H1 (cell line): Measurements from ENCODE around the gene UBQLN1. TPM values are rescaled to one million over a fixed set of nuclear protein-coding genes. Genes with fewer than 3 reads are reported as not detected.

Source experiments
- CTCF ChIA-PET: fragments of 300-600 bp; sonication (Branson Sonifier 250); formaldehyde crosslinking; loops from one replicate; lab custom pipeline; 2021; ENCODE audit not compliant: partially characterized antibody; lab: Charles Lee
- POLR2A ChIA-PET: fragments of 300-600 bp; sonication (Branson Sonifier 250); formaldehyde crosslinking; loops from one replicate; lab custom pipeline; 2021; ENCODE audit warnings: inconsistent platforms; ENCODE audit not compliant: partially characterized antibody; lab: Charles Lee
- DNase-seq, 2 experiments: peaks; one replicate each; pipeline versions ENCODE4 v3.0.0 to v3.0.0-alpha.2; 2010 to 2022; ENCODE audit warnings: low spot score in 2 of 2, low read depth in 1 of 2, mixed read lengths in 1 of 2
- FAIRE-seq: peaks from 2 replicates; lab custom pipeline; 2011; peaks lifted over from hg19 to GRCh38; lab: Jason Lieb, UNC
- H2AFZ ChIP-seq: 2 replicates; pipeline ENCODE4 v1.8.1; 2012; ENCODE audit warnings: low read length, inconsistent platforms
- H2AK5ac ChIP-seq: 2 replicates; pipeline ENCODE4 v1.6.1; 2013; ENCODE audit warnings: low read depth, low read length
- H2BK120ac ChIP-seq: replicated peaks from 2 replicates; pipeline ENCODE3; 2013; ENCODE audit warnings: low read depth, low read length, inconsistent platforms
- H2BK12ac ChIP-seq: 2 replicates; pipeline ENCODE4 v1.6.1; 2013; ENCODE audit warnings: low read depth, low read length
- H2BK15ac ChIP-seq: 2 replicates; pipeline ENCODE4 v1.6.1; 2013; ENCODE audit warnings: low read length
- H2BK20ac ChIP-seq: 2 replicates; pipeline ENCODE4 v1.6.1; 2013; ENCODE audit warnings: low read length
- H2BK5ac ChIP-seq: 2 replicates; pipeline ENCODE4 v1.6.1; 2013; ENCODE audit warnings: low read depth, low read length
- H3K14ac ChIP-seq: 2 replicates; pipeline ENCODE4 v1.6.1; 2013; ENCODE audit warnings: inconsistent platforms; ENCODE audit not compliant: insufficient read length
- H3K18ac ChIP-seq: 2 replicates; pipeline ENCODE4 v1.6.1; 2013; ENCODE audit warnings: low read length; ENCODE audit errors: extremely low read depth
- H3K23ac ChIP-seq: 2 replicates; pipeline ENCODE4 v1.6.1; 2013; ENCODE audit warnings: inconsistent platforms; ENCODE audit not compliant: insufficient read length
- H3K23me2 ChIP-seq: 2 replicates; pipeline ENCODE4 v1.6.1; 2013; ENCODE audit warnings: low read depth, low read length
- H3K27ac ChIP-seq: 2 replicates; pipeline ENCODE4 v1.6.1; 2011; ENCODE audit warnings: low read depth, low read length, inconsistent platforms
- H3K27me3 ChIP-seq, 4 experiments: replicated peaks in 1 of 4; 1 replicate in 1 of 4; 2 replicates in 3 of 4; pipeline versions ENCODE4 v1.6.1 to v1.8.1; 2011 to 2013; ENCODE audit warnings: low read length in 3 of 4, mild to moderate bottlenecking in 3 of 4, inconsistent platforms in 2 of 4, mixed read lengths in 2 of 4, moderate library complexity in 1 of 4; ENCODE audit not compliant: control insufficient read depth in 3 of 4, insufficient read depth in 3 of 4; ENCODE audit errors: extremely low read depth in 1 of 4
- H3K36me3 ChIP-seq, 4 experiments: 2 replicates each; pipeline versions ENCODE4 v1.6.1 to v1.8.1; 2011 to 2013; ENCODE audit warnings: mild to moderate bottlenecking in 4 of 4, low read length in 3 of 4, moderate library complexity in 2 of 4, control low read depth in 1 of 4, inconsistent platforms in 1 of 4; ENCODE audit not compliant: insufficient read depth in 4 of 4, control insufficient read depth in 2 of 4
- H3K4ac ChIP-seq: replicated peaks from 2 replicates; pipeline ENCODE3; 2013; ENCODE audit warnings: low read length, low read depth, mixed read lengths, inconsistent platforms; ENCODE audit not compliant: insufficient read length
- H3K4me1 ChIP-seq, 4 experiments: replicated peaks in 1 of 4; 1 replicate in 1 of 4; 2 replicates in 3 of 4; pipeline versions ENCODE4 v1.6.1 to v1.8.1; 2011 to 2013; ENCODE audit warnings: low read length in 3 of 4, inconsistent platforms in 2 of 4, mixed read lengths in 1 of 4; ENCODE audit not compliant: insufficient read depth in 4 of 4, control insufficient read depth in 3 of 4
- H3K4me2 ChIP-seq, 2 experiments: 2 replicates each; pipeline versions ENCODE4 v1.6.1 to v1.8.1; 2011 to 2013; ENCODE audit warnings: low read depth in 2 of 2, low read length in 2 of 2, control low read depth in 1 of 2, inconsistent platforms in 1 of 2, mild to moderate bottlenecking in 1 of 2; ENCODE audit not compliant: insufficient read depth in 1 of 2
- H3K4me3 ChIP-seq, 4 experiments: fragments of 200-600, 300-600 bp in 1 of 4; sonication (generic), shearing (Covaris generic), sonication (Bioruptor Twin) in 1 of 4; 2 replicates each; pipeline versions ENCODE4 v1.5.1 to v1.8.1; 2011 to 2016; ENCODE audit warnings: low read length in 4 of 4, low read depth in 3 of 4, control low read depth in 2 of 4, inconsistent platforms in 2 of 4, mild to moderate bottlenecking in 2 of 4, mixed read lengths in 1 of 4, moderate library complexity in 1 of 4; ENCODE audit not compliant: insufficient read depth in 2 of 4; ENCODE audit errors: extremely low read depth in 1 of 4
- H3K56ac ChIP-seq: replicated peaks from 2 replicates; pipeline ENCODE3; 2013; ENCODE audit warnings: low read depth, mild to moderate bottlenecking, mixed read lengths, low read length, inconsistent platforms; ENCODE audit not compliant: insufficient read length
- H3K79me1 ChIP-seq: 2 replicates; pipeline ENCODE4 v1.6.1; 2013; ENCODE audit warnings: low read depth, low read length, control low read depth
- H3K79me2 ChIP-seq, 2 experiments: 2 replicates each; pipeline versions ENCODE4 v1.6.1 to v1.8.1; 2012 to 2013; ENCODE audit warnings: low read length in 2 of 2, mild to moderate bottlenecking in 2 of 2, inconsistent platforms in 1 of 2; ENCODE audit not compliant: insufficient read depth in 2 of 2, control insufficient read depth in 1 of 2
- H3K9ac ChIP-seq, 4 experiments: replicated peaks in 1 of 4; 1 replicate in 1 of 4; 2 replicates in 3 of 4; pipeline versions ENCODE4 v1.6.1 to v1.8.1; 2011 to 2013; ENCODE audit warnings: low read depth in 3 of 4, low read length in 3 of 4, control low read depth in 2 of 4, mild to moderate bottlenecking in 2 of 4, moderate library complexity in 2 of 4, inconsistent platforms in 1 of 4; ENCODE audit errors: extremely low read depth in 1 of 4
- H3K9me3 ChIP-seq, 2 experiments: 2 replicates each; pipeline versions ENCODE4 v1.6.1 to v1.8.1; 2012 to 2013; ENCODE audit warnings: mild to moderate bottlenecking in 2 of 2, moderate library complexity in 2 of 2, control low read depth in 1 of 2, inconsistent platforms in 1 of 2, low read depth in 1 of 2, low read length in 1 of 2, mixed read lengths in 1 of 2; ENCODE audit not compliant: insufficient read depth in 2 of 2
- H4K20me1 ChIP-seq, 2 experiments: replicated peaks in 1 of 2; 2 replicates each; pipeline versions ENCODE3 to v1.8.1; 2011 to 2013; ENCODE audit warnings: inconsistent platforms in 2 of 2, low read length in 2 of 2, mild to moderate bottlenecking in 1 of 2; ENCODE audit not compliant: insufficient read depth in 2 of 2, control insufficient read depth in 1 of 2
- H4K5ac ChIP-seq: 2 replicates; pipeline ENCODE4 v1.6.1; 2013; ENCODE audit warnings: low read length, low read depth, mixed read lengths, inconsistent platforms; ENCODE audit not compliant: insufficient read length
- H4K8ac ChIP-seq: 2 replicates; pipeline ENCODE4 v1.8.0; 2013; ENCODE audit warnings: mild to moderate bottlenecking, moderate library complexity, low read length, inconsistent platforms; ENCODE audit not compliant: insufficient read depth; ENCODE audit errors: extremely low read depth
- H4K91ac ChIP-seq: replicated peaks from 2 replicates; pipeline ENCODE3; 2013; ENCODE audit warnings: low read length, mixed read lengths, inconsistent platforms; ENCODE audit not compliant: insufficient read length
- ATF3 ChIP-seq: IDR thresholded peaks from 2 replicates; pipeline ENCODE4 v1.6.1; 2011; ENCODE audit warnings: low read depth, mild to moderate bottlenecking, low read length; ENCODE audit not compliant: insufficient read depth
- CHD1 ChIP-seq: IDR thresholded peaks from 2 replicates; pipeline ENCODE4 v1.6.1; 2012; ENCODE audit warnings: low read depth, low read length, improper control_type of control experiment
- NANOG ChIP-seq: IDR thresholded peaks from 2 replicates; pipeline ENCODE4 v1.6.1; 2011; ENCODE audit warnings: low read length, low read depth, mild to moderate bottlenecking, inconsistent platforms; ENCODE audit not compliant: insufficient read depth, poor library complexity, severe bottlenecking
- SP2 ChIP-seq: IDR thresholded peaks from 2 replicates; pipeline ENCODE4 v1.6.1; 2012; ENCODE audit warnings: mild to moderate bottlenecking, low read length, inconsistent platforms
- YY1 ChIP-seq: IDR thresholded peaks from 2 replicates; pipeline ENCODE4 v1.6.1; 2011; ENCODE audit warnings: low read depth, mild to moderate bottlenecking, low read length
- WGBS, 2 experiments: shearing (Covaris generic) in 1 of 2; methylation state at CpG; one replicate each; pipeline versions ENCODE4 v1.1.6 to v1.1.7; 2013 to 2015; ENCODE audit warnings: low lambda C conversion rate in 2 of 2, mixed read lengths in 2 of 2, inconsistent platforms in 1 of 2, low coverage in 1 of 2, missing lambda C conversion rate in 1 of 2; ENCODE audit not compliant: insufficient replicate concordance in 2 of 2, insufficient coverage in 1 of 2, insufficient read length in 1 of 2; ENCODE audit errors: extremely low coverage in 1 of 2, missing lambda C conversion rate in 1 of 2; 5-methylcytosine and 5-hydroxymethylcytosine counted together
- polyA plus RNA-seq, 7 experiments: library from polyadenylated mRNA; depleted of rRNA in 3 of 7; stranded (reverse) in 5 of 7; unstranded in 2 of 7; fragments of >200 nt in 5 of 7; fragments of 200-250 nt in 2 of 7; gene quantifications; 1 replicate in 5 of 7; 2 replicates in 1 of 7; 4 replicates in 1 of 7; pipeline versions ENCODE4 v1.2.1 to v1.2.3, GENCODE V29; 2011 to 2013; ENCODE audit warnings: missing spikeins in 2 of 7, mixed read lengths in 2 of 7
- total RNA-seq: library from RNA; stranded (reverse); fragmentation: NEBNext Ultra II Directional; extraction: Animal tissue kit (Norgen Biotek cat#: 25700); gene quantifications from 2 replicates; pipeline ENCODE4 v1.2.1, GENCODE V29; 2021

UBQLN1 gene
- total and polyA plus RNA-seq, 2 of the 8 experiments (the other 6 are each of a cell fraction or from before 2014, with no cell fraction given): 62.4 to 105 TPM

GRCh38 chr9:83629433-83630104 lies 78.2 kb downstream of the UBQLN1 start:
- Histone ChIP-seq H3K27ac (no peak overlapping the region), H3K4me3 (no peak overlapping the region), H3K9me3 (no peaks in the 10 kb centered on the region), H3K18ac (no peak overlapping the region), H2BK120ac (no peak overlapping the region), H2BK20ac (no peak overlapping the region), H3K9ac (no peak overlapping the region), H3K23me2 (no peaks in the 10 kb centered on the region), H3K4me2 (no peak overlapping the region), H3K14ac (no peak overlapping the region), H3K36me3 (no peaks in the 10 kb centered on the region), H4K5ac (no peak overlapping the region), H3K79me2 (no peaks in the 10 kb centered on the region), H3K27me3 (no peaks in the 10 kb centered on the region; a peak in 1 of 7 replicates), H3K4me1 (peaks cover 0 to 11% (median 3%) of the 10 kb centered on the region in 4 experiments; a peak in 1 of 7 replicates), H2AK5ac (no peak overlapping the region; the same call in 1 of the 2 replicates), H3K4ac (no peak overlapping the region), H3K56ac (no peak overlapping the region), H3K23ac (no peak overlapping the region), H2BK5ac (no peak overlapping the region), H4K91ac (no peak overlapping the region), H2BK15ac (no peak overlapping the region), H4K20me1 (no peaks in the 10 kb centered on the region), H4K8ac (no peak overlapping the region), H2AFZ (no peak overlapping the region), H3K79me1 (no peaks in the 10 kb centered on the region), H2BK12ac (no peak overlapping the region)
- CTCF ChIA-PET: interaction anchor here (0.5 to 8.0 kb wide), 6 partner anchors 8 to 308 kb away, joined by 3 to 75 read pairs (median 5); partner anchors contain the start of gene FRMD3
- POLR2A ChIA-PET: interaction anchor here (2.1 kb wide), 2 partner anchors 20 to 78 kb away, joined by 5 to 7 read pairs; partner anchors contain the start of gene UBQLN1
- no peak for TF ChIP-seq YY1
- no peak for TF ChIP-seq ATF3
- no peak for TF ChIP-seq CHD1
- TF ChIP-seq NANOG: no peak
- no peak for TF ChIP-seq SP2
- FAIRE-seq (no peak), DNase-seq (no peak)
- 89% methylated on average over 7 of the region's 7 CpGs; no CpG with 5 or more reads in 1 of the 2 experiments for WGBS, 2 experiments
